Measurements from ENCODE around the gene LGR6.

- TF ChIP-seq CTCF (conservative IDR thresholded peaks at IDR 0.05; ENCODE audit: low read depth, low read length), result no peak
- TF ChIP-seq EZH2 (IDR thresholded peaks at IDR 0.05; ENCODE audit: low read length, unreplicated experiment), result no peak
- TF ChIP-seq EZH2phosphoT487 (IDR thresholded peaks at IDR 0.05; ENCODE audit: borderline replicate concordance, low read length), result no peak
Observed at GRCh38 chr1:202160377-202160940, 33.1 kb upstream of the LGR6 start, which contains the start of gene PTPN7.

Measured in PC-3 (cell line).